Endothelial cell of umbilical vein (primary cell): Measurements from ENCODE around the gene POLG. TPM values are rescaled to one million over a fixed set of nuclear protein-coding genes. Genes with fewer than 3 reads are reported as not detected.

ENCODE experiments used
- BruUV-seq: library from RNA; stranded (reverse); fragments of 400-500 nt; replicated peaks from 2 replicates; lab custom pipeline; 2021; lab: Mats Ljungman, UMichigan
- CTCF ChIA-PET: fragments of 300-600, 350-600 bp; sonication (Branson Sonifier 250); formaldehyde crosslinking; loops from one replicate; lab custom pipeline; 2021; ENCODE audit warnings: antibody characterized with exemption, inconsistent platforms; lab: Charles Lee
- POLR2A ChIA-PET: fragments of 300-600, 350-600 bp; sonication (Branson Sonifier 250); formaldehyde crosslinking; loops from one replicate; lab custom pipeline; 2021; ENCODE audit warnings: antibody characterized with exemption, inconsistent platforms; lab: Charles Lee
- DNase-seq: peaks from one replicate; pipeline ENCODE4 v3.0.0-alpha.2; 2011; ENCODE audit warnings: low read depth, low spot score
- FAIRE-seq: peaks from 2 replicates; lab custom pipeline; 2011; peaks lifted over from hg19 to GRCh38; lab: Jason Lieb, UNC
- H2AFZ ChIP-seq: 2 replicates; pipeline ENCODE4 v1.6.0; 2012; ENCODE audit warnings: low read depth, low read length, control low read depth, inconsistent platforms
- H3K27ac ChIP-seq: 2 replicates; pipeline ENCODE4 v1.5.1; 2011; ENCODE audit warnings: low read depth, mild to moderate bottlenecking, control low read depth, low read length, moderate library complexity; ENCODE audit not compliant: insufficient read depth
- H3K27me3 ChIP-seq, 2 experiments: 2 replicates each; pipeline versions ENCODE4 v1.6.0 to v1.6.1; 2011; ENCODE audit warnings: low read length in 2 of 2, mixed read lengths in 1 of 2; ENCODE audit not compliant: control insufficient read depth in 2 of 2, insufficient read depth in 2 of 2
- H3K36me3 ChIP-seq, 2 experiments: 2 replicates in 1 of 2; 3 replicates in 1 of 2; pipeline ENCODE4 v1.5.1; 2011; ENCODE audit warnings: low read length in 2 of 2, mild to moderate bottlenecking in 1 of 2, moderate library complexity in 1 of 2; ENCODE audit not compliant: control insufficient read depth in 2 of 2, insufficient read depth in 2 of 2; ENCODE audit errors: extremely low read depth in 1 of 2
- H3K4me1 ChIP-seq: 3 replicates; pipeline ENCODE4 v1.5.1; 2011; ENCODE audit warnings: mild to moderate bottlenecking, low read length; ENCODE audit not compliant: control insufficient read depth, insufficient read depth; ENCODE audit errors: extremely low read depth
- H3K4me2 ChIP-seq: 2 replicates; pipeline ENCODE4 v1.6.1; 2011; ENCODE audit warnings: low read length, control low read depth, mixed read lengths; ENCODE audit not compliant: insufficient read depth
- H3K4me3 ChIP-seq, 3 experiments: fragments of 200-600 bp in 1 of 3; sonication (generic), shearing (Covaris generic) in 1 of 3; replicated peaks in 1 of 3; 2 replicates each; pipeline ENCODE4 v1.5.1; 2011 to 2016; ENCODE audit warnings: control low read depth in 3 of 3, low read length in 3 of 3, mild to moderate bottlenecking in 2 of 3, inconsistent platforms in 1 of 3, low read depth in 1 of 3, moderate library complexity in 1 of 3; ENCODE audit not compliant: insufficient read depth in 1 of 3
- H3K79me2 ChIP-seq: 2 replicates; pipeline ENCODE4 v1.6.0; 2012; ENCODE audit warnings: low read length, inconsistent platforms; ENCODE audit not compliant: control insufficient read depth, insufficient read depth
- H3K9ac ChIP-seq: replicated peaks from 2 replicates; pipeline ENCODE3; 2011; ENCODE audit warnings: low read length, control low read depth; ENCODE audit not compliant: insufficient read depth; ENCODE audit errors: extremely low read depth
- H3K9me1 ChIP-seq: replicated peaks from 3 replicates; pipeline ENCODE4 v1.6.0; 2011; ENCODE audit warnings: mild to moderate bottlenecking, low read length; ENCODE audit not compliant: control insufficient read depth, insufficient read depth; ENCODE audit errors: extremely low read depth
- H3K9me3 ChIP-seq: replicated peaks from 2 replicates; pipeline ENCODE4 v1.5.1; 2012; ENCODE audit warnings: low read length, inconsistent platforms; ENCODE audit not compliant: control insufficient read depth, insufficient read depth
- H4K20me1 ChIP-seq: replicated peaks from 2 replicates; pipeline ENCODE3; 2011; ENCODE audit warnings: mild to moderate bottlenecking, low read length; ENCODE audit not compliant: control insufficient read depth, insufficient read depth; ENCODE audit errors: extremely low read depth
- JUN ChIP-seq: IDR thresholded peaks from 2 replicates; pipeline ENCODE4 v1.6.1; 2011; ENCODE audit warnings: borderline replicate concordance, low read depth; ENCODE audit not compliant: insufficient read length, insufficient read depth
- dilution Hi-C: fragments of 300-500 bp; cut with MboI; formaldehyde crosslinking; loops from one replicate; pipeline ENCODE4 v1.15.0; 2019; ENCODE audit warnings: low sequenced_read_pairs; ENCODE audit not compliant: extremely low pct_ligation_motif_present
- intact Hi-C: fragments of 100-400 bp; cut with micrococcal nuclease; formaldehyde crosslinking; loops from one replicate; pipeline ENCODE4 v1.10.0; 2022
- polyA plus RNA-seq, 4 experiments: library from polyadenylated mRNA; depleted of rRNA in 3 of 4; stranded (reverse) in 3 of 4; unstranded in 1 of 4; fragments of >200 nt; gene quantifications; 2 replicates each; pipeline versions ENCODE4 v1.2.1 to v1.2.3, GENCODE V29; 2011 to 2012; ENCODE audit warnings: missing spikeins in 1 of 4
- total RNA-seq: library from RNA; stranded (reverse); gene quantifications from 2 replicates; pipeline ENCODE4 v1.2.3, GENCODE V29; 2021
- TF ChIP-seq, protein P1 (sequence below), 2 donors: IDR thresholded peaks; 1 replicate in 1 of 2; 2 replicates in 1 of 2; pipeline ENCODE4 v1.5.1; 2011; ENCODE audit warnings: low read length in 2 of 2, mild to moderate bottlenecking in 2 of 2, moderate library complexity in 2 of 2, control low read depth in 1 of 2, inconsistent platforms in 1 of 2, low read depth in 1 of 2; ENCODE audit not compliant: insufficient read depth in 1 of 2; ENCODE audit errors: extremely low read depth in 1 of 2
- TF ChIP-seq, protein P2 (sequence below): IDR thresholded peaks from 2 replicates; pipeline ENCODE4 v1.6.1; 2011; ENCODE audit not compliant: insufficient read depth, insufficient read length

The POLG gene
- total and polyA plus RNA-seq, 2 donors (not counting 3 experiments of a cell fraction or from before 2014, with no cell fraction given) = 36.6 to 77.7 TPM

DNA sequence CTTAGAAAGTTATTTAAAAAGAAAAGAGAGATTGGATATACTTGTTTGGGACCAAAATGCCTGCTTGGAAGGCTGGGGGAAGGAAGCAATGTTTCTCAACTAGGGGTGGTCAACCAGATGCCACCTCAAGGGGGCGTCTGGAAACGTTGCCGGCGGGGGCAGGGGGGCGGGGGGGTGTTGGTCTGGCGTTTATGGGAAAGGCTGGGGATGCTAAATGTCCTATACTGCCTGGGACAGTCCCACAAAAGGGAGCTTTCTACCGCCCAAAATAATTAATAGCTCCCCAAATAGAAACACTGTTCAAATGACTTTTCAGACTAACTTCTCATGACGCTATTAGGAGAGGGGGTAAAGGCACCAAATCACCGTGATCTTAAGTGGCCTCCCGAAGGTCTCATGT lies 2.2 kb downstream of the POLG start:
- FAIRE-seq (no peak), DNase-seq (peak; percentile 34)
- Histone ChIP-seq H3K9me1 (no peaks in the 10 kb centered on the region), H3K4me3 (peak overlapping the region in 1 of 3 experiments; percentile 30), H3K79me2 (peaks cover 52% of the 10 kb centered on the region), H3K27me3 (no peaks in the 10 kb centered on the region), H4K20me1 (peaks cover 7% of the 10 kb centered on the region), H3K4me2 (peak overlapping the region; percentile 66), H3K9me3 (no peaks in the 10 kb centered on the region), H3K36me3 (peaks cover 24 to 31% of the 10 kb centered on the region in 2 experiments), H2AFZ (no peak overlapping the region), H3K4me1 (peaks cover 28% of the 10 kb centered on the region), H3K27ac (no peak overlapping the region), H3K9ac (no peak overlapping the region)
- TF ChIP-seq, protein P1, sequence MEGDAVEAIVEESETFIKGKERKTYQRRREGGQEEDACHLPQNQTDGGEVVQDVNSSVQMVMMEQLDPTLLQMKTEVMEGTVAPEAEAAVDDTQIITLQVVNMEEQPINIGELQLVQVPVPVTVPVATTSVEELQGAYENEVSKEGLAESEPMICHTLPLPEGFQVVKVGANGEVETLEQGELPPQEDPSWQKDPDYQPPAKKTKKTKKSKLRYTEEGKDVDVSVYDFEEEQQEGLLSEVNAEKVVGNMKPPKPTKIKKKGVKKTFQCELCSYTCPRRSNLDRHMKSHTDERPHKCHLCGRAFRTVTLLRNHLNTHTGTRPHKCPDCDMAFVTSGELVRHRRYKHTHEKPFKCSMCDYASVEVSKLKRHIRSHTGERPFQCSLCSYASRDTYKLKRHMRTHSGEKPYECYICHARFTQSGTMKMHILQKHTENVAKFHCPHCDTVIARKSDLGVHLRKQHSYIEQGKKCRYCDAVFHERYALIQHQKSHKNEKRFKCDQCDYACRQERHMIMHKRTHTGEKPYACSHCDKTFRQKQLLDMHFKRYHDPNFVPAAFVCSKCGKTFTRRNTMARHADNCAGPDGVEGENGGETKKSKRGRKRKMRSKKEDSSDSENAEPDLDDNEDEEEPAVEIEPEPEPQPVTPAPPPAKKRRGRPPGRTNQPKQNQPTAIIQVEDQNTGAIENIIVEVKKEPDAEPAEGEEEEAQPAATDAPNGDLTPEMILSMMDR (IDR thresholded peaks at IDR 0.05; ENCODE audit: extremely low read depth in 1 of 2, insufficient read depth in 1 of 2, low read depth in 1 of 2, low read length in 2 of 2) = peak; percentile 12 to 69
- TF ChIP-seq, protein P2, sequence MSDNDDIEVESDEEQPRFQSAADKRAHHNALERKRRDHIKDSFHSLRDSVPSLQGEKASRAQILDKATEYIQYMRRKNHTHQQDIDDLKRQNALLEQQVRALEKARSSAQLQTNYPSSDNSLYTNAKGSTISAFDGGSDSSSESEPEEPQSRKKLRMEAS = no peak
- TF ChIP-seq JUN = no peak
- CTCF ChIA-PET = interaction anchor here (0.6 to 3.1 kb wide), 5 partner anchors 9 to 98 kb away, joined by 3 to 15 read pairs (median 3); no protein-coding TSS in a partner anchor
- dilution Hi-C loops = no loop called here
- BruUV-seq = no TSS peak
- intact Hi-C loops = loop anchor here (2.0 to 10.0 kb wide), 3 partner anchors 18 to 708 kb away; partner anchors contain the start of genes AEN and HAPLN3
- POLR2A ChIA-PET = no interaction called here
